GM12874 (cell line): ENCODE measurements around the gene C10orf53.

Experiments used
- TF ChIP-seq, protein P1 (sequence below): IDR thresholded peaks from 2 replicates; pipeline ENCODE4 v1.5.1; 2011; ENCODE audit warnings: low read depth, mild to moderate bottlenecking, control low read depth, low read length, moderate library complexity; ENCODE audit not compliant: insufficient read depth

C10orf53 gene

DNA sequence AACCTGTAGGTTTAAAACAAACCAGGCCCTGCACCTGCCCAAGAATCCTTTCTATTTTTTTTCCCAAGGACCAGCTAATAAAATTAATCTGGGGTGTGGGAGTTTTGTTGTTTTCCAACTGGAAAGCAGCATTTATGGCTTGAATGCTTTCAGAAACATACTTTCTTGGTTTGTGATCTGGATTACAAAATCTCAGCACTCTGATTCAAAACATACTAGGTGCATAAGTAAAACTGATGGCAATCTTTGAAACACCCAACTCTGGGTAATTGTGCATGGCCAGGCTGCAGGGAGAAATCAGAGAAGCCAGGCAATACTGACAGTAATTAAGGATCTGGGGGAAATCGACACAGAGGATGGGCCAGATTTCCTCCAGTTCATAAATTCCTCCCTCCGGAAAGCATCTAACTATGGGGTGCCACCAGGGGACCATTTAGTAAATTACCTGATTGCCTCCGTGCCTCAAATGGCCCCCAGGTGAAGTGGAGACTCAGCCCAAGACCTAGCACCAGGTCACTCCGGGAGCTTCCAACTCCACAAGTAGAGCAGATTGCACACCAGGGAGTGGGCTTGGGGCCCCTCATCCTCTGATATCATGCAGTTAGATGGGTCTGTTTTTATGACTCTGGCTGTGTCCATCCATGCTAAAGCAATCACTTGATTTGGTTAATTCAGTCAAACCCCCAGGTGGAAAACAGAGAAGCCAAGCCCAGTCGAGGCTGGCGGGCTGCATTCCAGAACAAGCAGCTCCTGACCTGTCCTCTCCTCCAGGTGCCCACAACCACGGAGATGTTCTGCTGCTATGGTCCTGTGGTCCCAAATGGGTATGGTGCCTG is 15.2 kb upstream of the C10orf53 start:
- TF ChIP-seq, protein P1, sequence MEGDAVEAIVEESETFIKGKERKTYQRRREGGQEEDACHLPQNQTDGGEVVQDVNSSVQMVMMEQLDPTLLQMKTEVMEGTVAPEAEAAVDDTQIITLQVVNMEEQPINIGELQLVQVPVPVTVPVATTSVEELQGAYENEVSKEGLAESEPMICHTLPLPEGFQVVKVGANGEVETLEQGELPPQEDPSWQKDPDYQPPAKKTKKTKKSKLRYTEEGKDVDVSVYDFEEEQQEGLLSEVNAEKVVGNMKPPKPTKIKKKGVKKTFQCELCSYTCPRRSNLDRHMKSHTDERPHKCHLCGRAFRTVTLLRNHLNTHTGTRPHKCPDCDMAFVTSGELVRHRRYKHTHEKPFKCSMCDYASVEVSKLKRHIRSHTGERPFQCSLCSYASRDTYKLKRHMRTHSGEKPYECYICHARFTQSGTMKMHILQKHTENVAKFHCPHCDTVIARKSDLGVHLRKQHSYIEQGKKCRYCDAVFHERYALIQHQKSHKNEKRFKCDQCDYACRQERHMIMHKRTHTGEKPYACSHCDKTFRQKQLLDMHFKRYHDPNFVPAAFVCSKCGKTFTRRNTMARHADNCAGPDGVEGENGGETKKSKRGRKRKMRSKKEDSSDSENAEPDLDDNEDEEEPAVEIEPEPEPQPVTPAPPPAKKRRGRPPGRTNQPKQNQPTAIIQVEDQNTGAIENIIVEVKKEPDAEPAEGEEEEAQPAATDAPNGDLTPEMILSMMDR = no peak

- TF ChIP-seq, protein P1 = no peak
These were observed 14.6 kb upstream of the C10orf53 start for GRCh38 chr10:49664842-49665355.

DNA sequence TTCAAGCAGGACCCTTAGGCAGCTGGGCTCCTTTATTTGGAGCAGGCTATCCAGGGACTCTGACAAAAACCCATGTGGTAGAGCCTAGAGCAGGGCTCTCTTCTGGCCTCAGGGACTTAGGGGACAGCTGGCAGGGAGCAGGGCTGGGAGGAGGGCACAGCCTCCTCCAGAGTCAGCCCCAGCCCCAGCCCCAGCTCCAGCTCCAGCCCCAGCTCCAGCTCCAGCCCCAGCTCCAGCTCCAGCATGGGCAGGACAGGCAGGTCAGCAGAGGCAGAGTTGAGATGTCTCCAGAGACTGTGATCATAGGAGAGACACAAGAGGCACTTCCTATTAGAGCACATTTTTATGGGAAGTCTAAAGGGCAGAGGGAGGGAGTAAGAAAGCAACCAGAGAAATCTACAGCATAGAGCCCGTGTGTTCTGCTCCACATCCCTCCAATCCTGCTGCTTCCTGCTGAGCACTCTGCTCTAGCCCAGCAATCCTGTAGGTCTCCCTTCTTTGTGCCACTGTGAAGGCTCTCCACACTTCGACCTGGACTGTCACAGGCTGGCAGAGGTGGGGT is 13.3 kb upstream of the C10orf53 start:
- TF ChIP-seq, protein P1 = no peak

GRCh38 chr10:49666685-49667084 is 12.8 kb upstream of the C10orf53 start:
- TF ChIP-seq, protein P1 = no peak

DNA sequence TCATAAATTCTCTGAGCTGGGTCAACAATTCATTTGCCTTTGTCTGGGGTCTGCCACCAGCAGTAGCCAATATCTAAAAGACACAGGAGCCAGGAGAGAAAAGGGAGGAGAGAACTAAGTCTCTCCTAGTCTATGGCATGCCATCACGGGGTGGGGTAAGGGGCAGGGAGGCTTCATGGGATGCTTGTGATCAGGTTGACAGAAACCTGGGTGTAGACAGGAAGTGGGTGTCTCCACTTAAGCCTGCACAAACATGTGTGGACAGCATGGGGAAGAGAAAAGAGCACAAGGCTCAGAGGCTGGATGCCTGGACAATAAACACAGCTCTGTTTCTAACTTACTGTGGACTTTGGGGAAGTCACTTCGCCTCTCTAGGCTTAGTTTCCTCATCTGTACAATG is 11.5 kb upstream of the C10orf53 start:
- TF ChIP-seq, protein P1 = no peak

- TF ChIP-seq, protein P1 = no peak
These were observed 10.8 kb upstream of the C10orf53 start for GRCh38 chr10:49668684-49669083.

- TF ChIP-seq, protein P1 = no peak
These were observed 498 bp upstream of the C10orf53 start for GRCh38 chr10:49678827-49679479.
